ENCODE results near the gene ACOT8.

Gene ACOT8

GRCh38 chr20:45851501-45851900 is 5.7 kb downstream of the ACOT8 start:
- H3K4me3 ChIP-seq (ENCODE audit: low read depth, low read length), result no peak overlapping the region
- no peak for DNase-seq (ENCODE audit: low read depth)
- TF ChIP-seq, protein P1, sequence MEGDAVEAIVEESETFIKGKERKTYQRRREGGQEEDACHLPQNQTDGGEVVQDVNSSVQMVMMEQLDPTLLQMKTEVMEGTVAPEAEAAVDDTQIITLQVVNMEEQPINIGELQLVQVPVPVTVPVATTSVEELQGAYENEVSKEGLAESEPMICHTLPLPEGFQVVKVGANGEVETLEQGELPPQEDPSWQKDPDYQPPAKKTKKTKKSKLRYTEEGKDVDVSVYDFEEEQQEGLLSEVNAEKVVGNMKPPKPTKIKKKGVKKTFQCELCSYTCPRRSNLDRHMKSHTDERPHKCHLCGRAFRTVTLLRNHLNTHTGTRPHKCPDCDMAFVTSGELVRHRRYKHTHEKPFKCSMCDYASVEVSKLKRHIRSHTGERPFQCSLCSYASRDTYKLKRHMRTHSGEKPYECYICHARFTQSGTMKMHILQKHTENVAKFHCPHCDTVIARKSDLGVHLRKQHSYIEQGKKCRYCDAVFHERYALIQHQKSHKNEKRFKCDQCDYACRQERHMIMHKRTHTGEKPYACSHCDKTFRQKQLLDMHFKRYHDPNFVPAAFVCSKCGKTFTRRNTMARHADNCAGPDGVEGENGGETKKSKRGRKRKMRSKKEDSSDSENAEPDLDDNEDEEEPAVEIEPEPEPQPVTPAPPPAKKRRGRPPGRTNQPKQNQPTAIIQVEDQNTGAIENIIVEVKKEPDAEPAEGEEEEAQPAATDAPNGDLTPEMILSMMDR (IDR thresholded peaks at IDR 0.05; ENCODE audit: low read depth, low read length, missing control alignments), result no peak

- H3K4me3 ChIP-seq (ENCODE audit: low read depth, low read length), result no peak overlapping the region
- TF ChIP-seq, protein P1 (IDR thresholded peaks at IDR 0.05; ENCODE audit: low read depth, low read length, missing control alignments), result no peak
- no peak for DNase-seq (ENCODE audit: low read depth)
Measured at GRCh38 chr20:45850926-45851325, 6.3 kb downstream of the ACOT8 start.

GRCh38 chr20:45850238-45850637 is 7.0 kb downstream of the ACOT8 start:
- H3K4me3 ChIP-seq (ENCODE audit: low read depth, low read length), result no peak overlapping the region
- TF ChIP-seq, protein P1 (IDR thresholded peaks at IDR 0.05; ENCODE audit: low read depth, low read length, missing control alignments), result no peak
- DNase-seq (ENCODE audit: low read depth), result no peak

GRCh38 chr20:45848969-45849582 is 8.1 kb downstream of the ACOT8 start:
- no peak overlapping the region for H3K4me3 ChIP-seq (ENCODE audit: low read depth, low read length)
- TF ChIP-seq, protein P1 (IDR thresholded peaks at IDR 0.05; ENCODE audit: low read depth, low read length, missing control alignments), result no peak
- DNase-seq (ENCODE audit: low read depth), result no peak

GRCh38 chr20:45848421-45848820 is 8.8 kb downstream of the ACOT8 start:
- no peak overlapping the region for H3K4me3 ChIP-seq (ENCODE audit: low read depth, low read length)
- DNase-seq (ENCODE audit: low read depth), result no peak
- TF ChIP-seq, protein P1 (IDR thresholded peaks at IDR 0.05; ENCODE audit: low read depth, low read length, missing control alignments), result no peak

DNA sequence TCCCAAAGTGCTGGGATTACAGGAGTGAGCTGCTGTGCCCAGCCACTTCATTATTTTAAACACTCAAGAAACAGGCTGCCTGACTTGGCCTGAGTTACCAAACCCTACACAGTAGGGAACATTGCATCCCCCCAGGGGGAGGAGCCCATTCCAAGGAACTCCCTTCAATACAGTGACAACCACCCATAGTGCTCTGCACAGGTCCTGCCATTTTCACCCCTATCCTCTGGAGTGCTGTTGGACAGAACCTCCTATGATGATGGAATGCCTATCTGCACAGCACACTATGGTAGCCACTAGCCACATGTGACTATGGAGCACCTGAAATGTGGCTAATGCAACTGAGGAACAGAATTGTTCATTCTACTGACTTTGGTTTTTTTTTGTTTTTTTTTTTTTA is 11.7 kb downstream of the ACOT8 start:
- DNase-seq (ENCODE audit: low read depth), result no peak
- TF ChIP-seq, protein P1 (IDR thresholded peaks at IDR 0.05; ENCODE audit: low read depth, low read length, missing control alignments), result no peak
- H3K4me3 ChIP-seq (ENCODE audit: low read depth, low read length), result no peak overlapping the region

DNA sequence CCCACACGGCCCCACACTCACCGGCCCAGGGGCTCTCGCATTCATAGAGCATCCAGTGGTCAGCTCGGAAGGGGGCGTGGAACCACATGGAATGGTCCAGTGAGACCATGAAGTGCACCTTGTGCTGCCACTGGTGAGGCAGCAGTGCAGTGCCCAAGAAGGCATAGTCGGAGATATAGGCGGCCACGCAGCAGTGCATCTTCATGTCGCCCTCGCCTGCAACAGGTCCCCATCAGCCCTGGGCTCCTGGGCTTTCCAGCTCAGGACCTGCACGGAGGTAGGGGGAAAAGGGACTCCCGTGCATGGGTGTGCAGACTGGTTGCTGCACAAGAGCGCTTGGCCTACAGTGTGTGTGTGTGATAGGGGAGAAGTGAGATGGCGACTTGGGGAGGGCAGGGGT is 13.7 kb downstream of the ACOT8 start:
- TF ChIP-seq, protein P1 (IDR thresholded peaks at IDR 0.05; ENCODE audit: low read depth, low read length, missing control alignments), result no peak
- H3K4me3 ChIP-seq (ENCODE audit: low read depth, low read length), result no peak overlapping the region
- DNase-seq (ENCODE audit: low read depth), result no peak
